ENCODE results near the gene VPS4B.
"Not testable (repeated sequence)": the region's sequence is repeated elsewhere in the genome, so short reads cannot be mapped to it uniquely, and the experiment has no call there.

The VPS4B gene

GRCh38 chr18:63368611-63369010, 53.7 kb downstream of the VPS4B start:
- no peak for DNase-seq (ENCODE audit: low read depth in 2 of 2)

GRCh38 chr18:63367053-63367953, 55.0 kb downstream of the VPS4B start, which contains the start of gene KDSR:
Gene KDSR, minus strand, starts transcription at chr18:63367206. Its CDS starts 88 bp downstream, at chr18:63367118.
- peak; percentile 81 to 82 for DNase-seq (ENCODE audit: low read depth in 2 of 2)

- peak; percentile 58 to 66 for DNase-seq (ENCODE audit: low read depth in 2 of 2)
Measured at GRCh38 chr18:63366213-63367052, 55.8 kb downstream of the VPS4B start.

GRCh38 chr18:63365876-63366212, 56.4 kb downstream of the VPS4B start:
- DNase-seq (ENCODE audit: low read depth in 2 of 2), result no peak

GRCh38 chr18:63363951-63364350, 58.3 kb downstream of the VPS4B start:
- no peak for DNase-seq (ENCODE audit: low read depth in 2 of 2)

- DNase-seq (ENCODE audit: low read depth in 2 of 2), result not testable (repeated sequence)
Measured at GRCh38 chr18:63363420-63363819, 58.9 kb downstream of the VPS4B start.

- no peak for DNase-seq (ENCODE audit: low read depth in 2 of 2)
Measured at GRCh38 chr18:63356272-63356896, 65.9 kb downstream of the VPS4B start.

- no peak for DNase-seq (ENCODE audit: low read depth in 2 of 2)
Measured at GRCh38 chr18:63350230-63350629, 72.0 kb downstream of the VPS4B start.

- no peak for DNase-seq (ENCODE audit: low read depth in 2 of 2)
Measured at GRCh38 chr18:63348508-63349136, 73.7 kb downstream of the VPS4B start.

- no peak for DNase-seq (ENCODE audit: low read depth in 2 of 2)
Measured at GRCh38 chr18:63346480-63347183, 75.6 kb downstream of the VPS4B start.

- DNase-seq (ENCODE audit: low read depth in 2 of 2), result no peak
Measured at GRCh38 chr18:63346031-63346430, 76.2 kb downstream of the VPS4B start.

GRCh38 chr18:63344918-63345317, 77.4 kb downstream of the VPS4B start:
- DNase-seq (ENCODE audit: low read depth in 2 of 2), result no peak

GRCh38 chr18:63344263-63344662, 78.0 kb downstream of the VPS4B start:
- no peak for DNase-seq (ENCODE audit: low read depth in 2 of 2)

- no peak for DNase-seq (ENCODE audit: low read depth in 2 of 2)
Measured at GRCh38 chr18:63342206-63342605, 80.1 kb downstream of the VPS4B start.

- DNase-seq (ENCODE audit: low read depth in 2 of 2), result no peak
Measured at GRCh38 chr18:63339920-63340484, 82.3 kb downstream of the VPS4B start.

Measured in stimulated activated CD4-positive, alpha-beta T cell treated with anti-CD3 and anti-CD28 coated beads, Interleukin-4, amount 100 ng/mL, for 48 hours (primary cell).